Measurements from ENCODE around the gene EIF4E1B. TPM values are rescaled to one million over a fixed set of nuclear protein-coding genes. Genes with fewer than 3 reads are reported as not detected.

EIF4E1B gene
- total and polyA plus RNA-seq, 10 donors: not detected

- H3K4me3 ChIP-seq: no peak overlapping the region
- H3K9me3 ChIP-seq: no peaks in the 10 kb centered on the region
- TF ChIP-seq CTCF (IDR thresholded peaks at IDR 0.05 in 8 of 11, conservative IDR thresholded peaks at IDR 0.05 in 3 of 11) (no peak), POLR2AphosphoS5 (IDR thresholded peaks at IDR 0.05) (no peak), POLR2A (IDR thresholded peaks at IDR 0.05) (no peak)
- H3K4me1 ChIP-seq: peaks cover 17 to 37% (median 30%) of the 10 kb centered on the region in 6 donors
- peaks cover 0 to 9% (median 0%) of the 10 kb centered on the region in 7 donors for H3K27me3 ChIP-seq (replicated peaks in 1 of 7)
- intact Hi-C loops (cut with DNase I; ENCODE audit: low total_unique reads): no loop called here
- no peak overlapping the region for H3K27ac ChIP-seq
- WGBS, 5 donors: 89 to 95% (median 94%) methylated on average over 22 of the region's 22 CpGs
- H3K36me3 ChIP-seq: no peaks in the 10 kb centered on the region
- peak; percentile 77 for DNase-seq
Measured at GRCh38 chr5:176644878-176645670, 14.6 kb downstream of the EIF4E1B start.

GRCh38 chr5:176646049-176646706 lies 15.7 kb downstream of the EIF4E1B start:
- 89 to 95% (median 92%) methylated on average over 6 to 7 of the region's 7 CpGs for WGBS, 5 donors
- peak overlapping the region in 5 of 8 donors; percentile 59 to 78 (median 68) for H3K4me3 ChIP-seq
- intact Hi-C loops (cut with DNase I; ENCODE audit: low total_unique reads): no loop called here

GRCh38 chr5:176646707-176647029 lies 16.2 kb downstream of the EIF4E1B start:
- H3K27me3 ChIP-seq (replicated peaks in 1 of 7): peaks cover 0 to 9% (median 0%) of the 10 kb centered on the region in 7 donors
- peak; percentile 89 for DNase-seq
- no peaks in the 10 kb centered on the region for H3K9me3 ChIP-seq
- 9 to 25% (median 21%) methylated on average over 5 to 11 of the region's 11 CpGs for WGBS, 5 donors
- peaks cover 17 to 53% (median 35%) of the 10 kb centered on the region in 6 donors for H3K4me1 ChIP-seq
- peak overlapping the region; percentile 49 to 78 (median 68) for H3K4me3 ChIP-seq
- no peak for TF ChIP-seq CTCF (IDR thresholded peaks at IDR 0.05 in 8 of 11, conservative IDR thresholded peaks at IDR 0.05 in 3 of 11)
- TF ChIP-seq POLR2A (IDR thresholded peaks at IDR 0.05): no peak
- no peak for TF ChIP-seq POLR2AphosphoS5 (IDR thresholded peaks at IDR 0.05)
- H3K27ac ChIP-seq: peak overlapping the region; percentile 72 to 85 (median 79)
- intact Hi-C loops (cut with DNase I; ENCODE audit: low total_unique reads): no loop called here
- H3K36me3 ChIP-seq: no peaks in the 10 kb centered on the region

More at GRCh38 chr5:176646049-176646706, 15.7 kb downstream of the EIF4E1B start:
- Histone ChIP-seq H3K27me3 (replicated peaks in 1 of 7) (peaks cover 0 to 9% (median 0%) of the 10 kb centered on the region in 7 donors), H3K9me3 (no peaks in the 10 kb centered on the region), H3K27ac (peak overlapping the region; percentile 72 to 85 (median 79)), H3K4me1 (peaks cover 17 to 48% (median 34%) of the 10 kb centered on the region in 6 donors), H3K36me3 (no peaks in the 10 kb centered on the region)
- peak; percentile 79 for DNase-seq
- TF ChIP-seq POLR2AphosphoS5 (IDR thresholded peaks at IDR 0.05) (no peak), POLR2A (IDR thresholded peaks at IDR 0.05) (no peak), CTCF (IDR thresholded peaks at IDR 0.05 in 8 of 11, conservative IDR thresholded peaks at IDR 0.05 in 3 of 11) (no peak)

Measured in spleen (tissue), 11 donors.